EH (cell line): ENCODE results near the gene BUB1.
"Not testable (repeated sequence)": the region's sequence is repeated elsewhere in the genome, so short reads cannot be mapped to it uniquely, and the experiment has no call there.

Experiments
- DNase-seq: peaks from one replicate; pipeline ENCODE4 v3.0.0-alpha.2; 2015; ENCODE audit warnings: low read depth

The BUB1 gene

GRCh38 chr2:110690083-110690965, 12.5 kb upstream of the BUB1 start:
- DNase-seq: no peak

GRCh38 chr2:110688594-110689091, 10.8 kb upstream of the BUB1 start:
- no peak for DNase-seq

- not testable (repeated sequence) for DNase-seq
Measured at GRCh38 chr2:110687775-110688484, 10.1 kb upstream of the BUB1 start.

GRCh38 chr2:110682872-110683271, 5.0 kb upstream of the BUB1 start:
- DNase-seq: no peak

GRCh38 chr2:110682267-110682666, 4.4 kb upstream of the BUB1 start:
- no peak for DNase-seq

GRCh38 chr2:110680709-110681108, 2.8 kb upstream of the BUB1 start:
- DNase-seq: no peak

GRCh38 chr2:110679865-110680264, 2.0 kb upstream of the BUB1 start:
- DNase-seq: no peak

GRCh38 chr2:110679337-110679707, 1.5 kb upstream of the BUB1 start:
- DNase-seq: peak; percentile 29

- peak; percentile 47 for DNase-seq
Measured at GRCh38 chr2:110678457-110679336, 834 bp upstream of the BUB1 start.

GRCh38 chr2:110677080-110677479, 783 bp downstream of the BUB1 start:
- DNase-seq: peak; percentile 32

GRCh38 chr2:110675679-110676078, 2.2 kb downstream of the BUB1 start:
- DNase-seq: no peak

GRCh38 chr2:110674620-110675555, 3.0 kb downstream of the BUB1 start:
- DNase-seq: peak; percentile 76

GRCh38 chr2:110673201-110673600, 4.7 kb downstream of the BUB1 start:
- DNase-seq: no peak

- DNase-seq: no peak
Measured at GRCh38 chr2:110670826-110671225, 7.0 kb downstream of the BUB1 start.

GRCh38 chr2:110669079-110669478, 8.8 kb downstream of the BUB1 start:
- no peak for DNase-seq

- no peak for DNase-seq
Measured at GRCh38 chr2:110667071-110667470, 10.8 kb downstream of the BUB1 start.

- no peak for DNase-seq
Measured at GRCh38 chr2:110664135-110664534, 13.7 kb downstream of the BUB1 start.

GRCh38 chr2:110662560-110662959, 15.3 kb downstream of the BUB1 start:
- peak; percentile 53 for DNase-seq

- DNase-seq: no peak
Measured at GRCh38 chr2:110660558-110660957, 17.3 kb downstream of the BUB1 start.

GRCh38 chr2:110659248-110659647, 18.6 kb downstream of the BUB1 start:
- DNase-seq: peak; percentile 38

GRCh38 chr2:110657724-110658305, 20.0 kb downstream of the BUB1 start:
- no peak for DNase-seq
